Measurements from ENCODE around the gene OLFM2.

OLFM2 gene

GRCh38 chr19:9906475-9907087 is 29.7 kb downstream of the OLFM2 start:
- no peak for DNase-seq (ENCODE audit: low read depth)

GRCh38 chr19:9903336-9903735 is 33.0 kb downstream of the OLFM2 start:
- no peak for DNase-seq (ENCODE audit: low read depth)

GRCh38 chr19:9901642-9902041 is 34.7 kb downstream of the OLFM2 start:
- no peak for DNase-seq (ENCODE audit: low read depth)

- no peak for DNase-seq (ENCODE audit: low read depth)
Observed at GRCh38 chr19:9901020-9901419, 35.3 kb downstream of the OLFM2 start.

- DNase-seq (ENCODE audit: low read depth): no peak
Observed at GRCh38 chr19:9891609-9892373, 44.5 kb downstream of the OLFM2 start.

GRCh38 chr19:9885077-9885552 is 51.2 kb downstream of the OLFM2 start:
- DNase-seq (ENCODE audit: low read depth): no peak

GRCh38 chr19:9883764-9884163 is 52.6 kb downstream of the OLFM2 start:
- no peak for DNase-seq (ENCODE audit: low read depth)

GRCh38 chr19:9883231-9883758 is 53.0 kb downstream of the OLFM2 start:
- no peak for DNase-seq (ENCODE audit: low read depth)

- no peak for DNase-seq (ENCODE audit: low read depth)
Observed at GRCh38 chr19:9881720-9882119, 54.6 kb downstream of the OLFM2 start.

- no peak for DNase-seq (ENCODE audit: low read depth)
Observed at GRCh38 chr19:9878511-9879196, 57.7 kb downstream of the OLFM2 start.

GRCh38 chr19:9877780-9878510 is 58.4 kb downstream of the OLFM2 start:
- no peak for DNase-seq (ENCODE audit: low read depth)

GRCh38 chr19:9875796-9876195 is 60.5 kb downstream of the OLFM2 start:
- no peak for DNase-seq (ENCODE audit: low read depth)

GRCh38 chr19:9875031-9875627 is 61.2 kb downstream of the OLFM2 start:
- no peak for DNase-seq (ENCODE audit: low read depth)

GRCh38 chr19:9872618-9873242 is 63.6 kb downstream of the OLFM2 start:
- DNase-seq (ENCODE audit: low read depth): no peak

GRCh38 chr19:9871626-9872338 is 64.5 kb downstream of the OLFM2 start:
- DNase-seq (ENCODE audit: low read depth): no peak

- no peak for DNase-seq (ENCODE audit: low read depth)
Observed at GRCh38 chr19:9868983-9869617, 67.2 kb downstream of the OLFM2 start.

- no peak for DNase-seq (ENCODE audit: low read depth)
Observed at GRCh38 chr19:9865732-9866501, 70.4 kb downstream of the OLFM2 start.

GRCh38 chr19:9863759-9864158 is 72.6 kb downstream of the OLFM2 start:
- DNase-seq (ENCODE audit: low read depth): no peak

- DNase-seq (ENCODE audit: low read depth): no peak
Observed at GRCh38 chr19:9862938-9863337, 73.4 kb downstream of the OLFM2 start.
